IPS DF 4.7 (cell line): ENCODE data around the gene GPHN.

Experiments
- DNase-seq: peaks from one replicate; pipeline ENCODE4 v3.0.0-alpha.2; 2013; ENCODE audit warnings: low spot score; ENCODE audit errors: extremely low read depth

GPHN gene

GRCh38 chr14:67218126-67218525 is 710.2 kb downstream of the GPHN start:
- no peak for DNase-seq

GRCh38 chr14:67221248-67221981 is 713.5 kb downstream of the GPHN start:
- no peak for DNase-seq

GRCh38 chr14:67221982-67222328 is 714.0 kb downstream of the GPHN start:
- no peak for DNase-seq

- DNase-seq = no peak
Measured at GRCh38 chr14:67225523-67225922, 717.6 kb downstream of the GPHN start.

- no peak for DNase-seq
Measured at GRCh38 chr14:67228325-67228984, 720.5 kb downstream of the GPHN start.
